ENCODE data around the gene FAM229B. TPM values are rescaled to one million over a fixed set of nuclear protein-coding genes. Genes with fewer than 3 reads are reported as not detected.

Gene FAM229B
- total and polyA plus RNA-seq, 2 of the 8 experiments (the other 6 are each of a cell fraction or from before 2014, with no cell fraction given): 10.0 to 10.4 TPM

- TF ChIP-seq CHD7 (IDR thresholded peaks at IDR 0.05; ENCODE audit: insufficient replicate concordance, low read length) (no peak), RFX5 (IDR thresholded peaks at IDR 0.05; ENCODE audit: borderline replicate concordance, low read depth, low read length) (no peak), EGR1 (IDR thresholded peaks at IDR 0.05; ENCODE audit: borderline replicate concordance, low read depth, low read length) (no peak), CBX8 (IDR thresholded peaks at IDR 0.05; ENCODE audit: borderline replicate concordance, low read depth, low read length) (no peak)
These were observed 25.8 kb upstream of the FAM229B start (continued) for GRCh38 chr6:112061605-112062004.

All from H1 (cell line).